Right cardiac atrium (tissue), 5 donors: ENCODE data around the gene CRIP1. TPM values are rescaled to one million over a fixed set of nuclear protein-coding genes. Genes with fewer than 3 reads are reported as not detected.
A peak's percentile ranks its signal among the peaks of the same experiment; 100 is the strongest.

Source experiments
- ATAC-seq, 2 donors: fragments of 200-7000 bp; cut with Tn5 transposase; one replicate each; pipeline versions ENCODE4 v1.8.0 to v1.9.1; 2020; ENCODE audit warnings: moderate library complexity in 2 of 2, mild to moderate bottlenecking in 1 of 2
- DNase-seq, 3 donors: peaks; one replicate each; pipeline ENCODE4 v3.0.0-alpha.2; 2020
- H3K27ac ChIP-seq: one replicate; pipeline ENCODE4 v1.5.1; 2013; ENCODE audit warnings: mild to moderate bottlenecking, low read length, control low read depth, moderate library complexity
- H3K27me3 ChIP-seq: one replicate; pipeline ENCODE4 v1.6.1; 2013; ENCODE audit not compliant: control insufficient read depth, insufficient read depth
- H3K4me1 ChIP-seq: one replicate; pipeline ENCODE4 v1.6.1; 2013; ENCODE audit warnings: low read length; ENCODE audit not compliant: control insufficient read depth, insufficient read depth
- H3K4me3 ChIP-seq: one replicate; pipeline ENCODE4 v1.5.1; 2013; ENCODE audit warnings: low read length, control low read depth
- H3K9me3 ChIP-seq: one replicate; pipeline ENCODE4 v1.6.1; 2013; ENCODE audit warnings: low read length; ENCODE audit not compliant: control insufficient read depth
- WGBS: extraction: QIAGEN DNeasy Blood & Tissue Kit; methylation state at CpG from one replicate; pipeline ENCODE4 v1.1.7; 2013; 5-methylcytosine and 5-hydroxymethylcytosine counted together
- intact Hi-C, 4 donors: fragments of 100-400 bp; cut with DNase I; formaldehyde crosslinking; loops; one replicate each; pipeline versions ENCODE4 v1.11.0 to v1.14.0; 2022 to 2023
- polyA plus RNA-seq: library from polyadenylated mRNA; stranded (reverse); fragments of 200-250 nt; gene quantifications from one replicate; pipeline ENCODE4 v1.2.3, GENCODE V29; 2013
- total RNA-seq, 4 donors: library from RNA; stranded (reverse); fragmentation: NEBNext Ultra II Directional; extraction: Animal tissue kit (Norgen Biotek cat#: 25700); gene quantifications; one replicate each; pipeline ENCODE4 v1.2.1, GENCODE V29; 2021
- donor health status: healthy with polysubstance abuse.
- donor health status: DM: no; HTN: yes; CAD: no.
- donor health status: DM: no; HTN: no; CAD: no.
- donor health status: DM: no; HTN: yes; CAD: no; lungs with severe emphysema.
- donor health status: DM: yes; HTN: yes; CAD: no.

CRIP1 gene
- total and polyA plus RNA-seq, 5 donors: 161 to 243 (median 204) TPM

DNA sequence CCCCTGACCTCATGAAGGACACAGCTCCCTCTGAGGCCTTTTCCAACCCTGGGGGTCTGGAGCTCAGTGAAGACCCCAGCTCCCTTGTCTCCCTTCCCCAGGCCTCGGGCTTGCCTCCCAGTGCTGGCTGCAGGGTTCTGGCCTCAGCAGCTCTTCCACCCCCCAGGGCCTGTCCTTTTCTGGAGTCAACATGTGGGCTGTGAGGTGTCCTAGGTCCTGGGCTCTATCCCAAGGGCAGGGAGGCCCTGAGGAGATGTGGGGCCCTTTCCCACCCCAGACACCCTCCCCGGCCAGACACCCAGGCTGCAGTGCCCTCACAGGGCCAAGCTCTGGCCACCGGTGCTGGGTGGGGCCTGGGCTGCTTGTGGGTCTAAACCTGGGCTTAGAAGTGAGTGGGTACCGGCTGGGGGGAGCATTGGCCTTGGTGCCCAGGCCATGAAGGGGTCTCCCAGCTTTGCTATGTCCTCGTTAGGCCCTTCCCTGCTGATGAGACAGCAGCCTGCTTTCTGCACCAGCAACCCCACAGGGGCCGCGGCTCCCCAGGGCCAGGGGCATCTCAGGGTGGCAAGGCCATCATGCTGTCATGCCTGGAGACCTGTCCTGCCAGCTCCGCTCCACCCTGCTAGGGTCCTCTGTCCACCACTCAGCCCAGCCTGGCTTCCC, 14.7 kb upstream of the CRIP1 start:
- Histone ChIP-seq H3K27me3 (no peaks in the 10 kb centered on the region), H3K27ac (peak overlapping the region; percentile 77), H3K9me3 (no peaks in the 10 kb centered on the region), H3K4me1 (peaks cover 12% of the 10 kb centered on the region), H3K4me3 (no peak overlapping the region)
- intact Hi-C loops: no loop called here
- 55% methylated on average over 8 of the region's 8 CpGs for WGBS
- ATAC-seq (peak in 1 of 2 donors; percentile 0), DNase-seq (peak in 2 of 3 donors; percentile 78 to 83)

DNA sequence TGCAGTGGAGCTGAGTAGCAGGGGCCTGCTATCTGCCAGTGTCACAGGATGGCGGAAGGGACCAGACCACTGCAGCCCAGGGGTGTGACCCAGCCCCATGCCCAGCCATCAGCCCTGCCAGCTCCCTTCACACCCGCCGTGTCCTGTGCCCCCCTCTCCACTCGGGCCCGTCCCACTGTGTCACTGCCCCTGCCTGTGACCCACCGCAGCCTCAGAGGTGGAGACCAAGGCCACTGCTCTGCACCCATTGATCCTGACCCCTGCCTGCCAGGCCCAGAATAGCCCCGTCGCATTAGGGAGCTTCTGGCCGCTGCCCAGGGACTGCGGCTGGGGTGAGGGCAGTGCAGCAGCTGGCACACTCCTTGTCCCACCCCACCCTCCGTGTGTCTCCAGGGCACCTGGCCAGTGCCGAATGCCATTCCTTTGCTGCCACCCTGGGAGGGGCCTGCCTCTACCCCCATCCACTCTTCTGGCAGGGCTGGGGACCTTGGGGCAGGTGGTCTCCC, 14.1 kb upstream of the CRIP1 start:
- Histone ChIP-seq H3K4me3 (no peak overlapping the region), H3K4me1 (peaks cover 12% of the 10 kb centered on the region), H3K27ac (peak overlapping the region; percentile 77), H3K27me3 (no peaks in the 10 kb centered on the region), H3K9me3 (no peaks in the 10 kb centered on the region)
- WGBS: 60% methylated on average over 12 of the region's 12 CpGs
- peak; percentile 73 to 93 (median 89) for DNase-seq
- peak; percentile 2 to 7 for ATAC-seq
- intact Hi-C loops: no loop called here

DNA sequence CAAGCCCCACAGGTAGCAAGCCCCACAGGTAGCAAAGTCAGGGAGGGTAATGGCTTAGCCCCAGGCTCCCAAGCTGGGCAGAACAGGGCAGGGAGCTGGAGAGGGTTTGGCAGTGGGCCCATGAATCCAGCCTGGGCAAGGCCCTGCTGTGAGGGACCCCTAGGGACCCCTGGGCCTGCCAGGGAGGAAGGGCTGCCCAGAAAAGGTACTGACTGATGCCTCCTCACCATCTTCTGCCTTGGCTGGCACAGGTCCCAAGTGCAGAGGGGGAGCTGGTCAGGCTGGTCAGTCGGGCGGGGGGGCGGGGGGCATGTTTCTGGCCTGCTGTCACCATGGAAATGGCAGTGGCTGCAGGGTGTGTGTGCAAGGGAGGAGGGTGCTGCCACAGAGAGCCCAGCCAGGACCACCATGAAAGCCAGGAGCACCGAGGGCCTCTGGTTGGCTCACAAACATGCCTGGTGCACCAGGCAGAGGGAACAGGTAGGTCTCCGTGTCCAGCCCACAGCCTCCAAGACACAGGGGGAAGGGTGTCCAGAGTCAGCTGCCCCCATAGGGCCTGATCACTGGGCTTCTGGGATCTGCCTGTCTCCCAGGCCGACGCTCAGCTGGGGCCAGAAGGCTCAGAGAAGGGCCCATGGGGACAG, 13.5 kb upstream of the CRIP1 start:
- Histone ChIP-seq H3K4me1 (peaks cover 12% of the 10 kb centered on the region), H3K27me3 (no peaks in the 10 kb centered on the region), H3K9me3 (no peaks in the 10 kb centered on the region), H3K4me3 (peak overlapping the region; percentile 84), H3K27ac (peak overlapping the region; percentile 89)
- DNase-seq (peak; percentile 63 to 83 (median 79)), ATAC-seq (no peak)
- WGBS: 29% methylated on average over 7 of the region's 7 CpGs
- intact Hi-C loops: no loop called here

DNA sequence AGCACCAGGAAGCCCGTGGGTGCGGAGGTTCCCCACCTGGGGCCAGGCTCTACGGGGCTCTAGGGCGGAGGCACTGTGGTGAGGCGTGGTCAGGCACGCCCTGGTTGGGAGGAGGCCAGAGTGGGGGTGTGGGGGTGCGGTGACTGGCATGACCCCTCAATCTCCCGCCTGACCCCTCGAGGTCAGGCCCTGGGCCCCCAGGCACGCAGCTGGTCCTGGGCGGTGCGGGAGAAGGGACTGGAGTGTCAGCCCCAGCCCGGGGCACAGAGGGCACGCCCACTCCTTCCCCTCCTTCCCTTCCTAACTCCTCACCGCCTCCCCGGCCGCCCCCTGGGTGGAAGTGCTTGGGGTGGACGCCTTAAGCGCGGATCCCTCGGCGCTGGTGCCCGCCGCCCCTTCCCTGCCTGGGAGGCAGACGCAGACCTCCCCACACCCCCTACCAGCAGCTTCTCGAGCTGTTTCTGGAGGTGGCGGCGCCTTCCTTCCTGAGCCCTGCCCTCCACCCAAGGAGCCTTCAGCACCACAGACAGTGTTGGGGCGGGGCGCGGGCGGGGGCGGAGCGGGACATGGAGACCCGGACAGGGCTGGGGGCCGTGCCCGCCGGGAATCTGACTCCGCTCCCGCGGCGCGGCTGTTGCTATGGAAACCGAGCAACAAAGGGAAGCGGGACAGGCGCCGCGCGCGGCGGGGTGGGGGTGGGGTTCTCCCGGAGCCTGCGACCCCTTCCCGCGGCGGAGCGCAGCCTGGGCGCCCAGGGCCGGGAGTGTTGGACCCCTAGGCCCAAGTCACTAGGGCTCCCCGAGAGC, 12.8 kb upstream of the CRIP1 start:
- Histone ChIP-seq H3K27me3 (no peaks in the 10 kb centered on the region), H3K9me3 (no peaks in the 10 kb centered on the region), H3K4me1 (peaks cover 12% of the 10 kb centered on the region), H3K27ac (peak overlapping the region; percentile 89), H3K4me3 (peak overlapping the region; percentile 84)
- peak; percentile 60 to 66 for ATAC-seq
- peak; percentile 97 to 99 (median 99) for DNase-seq
- 2% methylated on average over 60 of the region's 60 CpGs for WGBS
- intact Hi-C loops: no loop called here

DNA sequence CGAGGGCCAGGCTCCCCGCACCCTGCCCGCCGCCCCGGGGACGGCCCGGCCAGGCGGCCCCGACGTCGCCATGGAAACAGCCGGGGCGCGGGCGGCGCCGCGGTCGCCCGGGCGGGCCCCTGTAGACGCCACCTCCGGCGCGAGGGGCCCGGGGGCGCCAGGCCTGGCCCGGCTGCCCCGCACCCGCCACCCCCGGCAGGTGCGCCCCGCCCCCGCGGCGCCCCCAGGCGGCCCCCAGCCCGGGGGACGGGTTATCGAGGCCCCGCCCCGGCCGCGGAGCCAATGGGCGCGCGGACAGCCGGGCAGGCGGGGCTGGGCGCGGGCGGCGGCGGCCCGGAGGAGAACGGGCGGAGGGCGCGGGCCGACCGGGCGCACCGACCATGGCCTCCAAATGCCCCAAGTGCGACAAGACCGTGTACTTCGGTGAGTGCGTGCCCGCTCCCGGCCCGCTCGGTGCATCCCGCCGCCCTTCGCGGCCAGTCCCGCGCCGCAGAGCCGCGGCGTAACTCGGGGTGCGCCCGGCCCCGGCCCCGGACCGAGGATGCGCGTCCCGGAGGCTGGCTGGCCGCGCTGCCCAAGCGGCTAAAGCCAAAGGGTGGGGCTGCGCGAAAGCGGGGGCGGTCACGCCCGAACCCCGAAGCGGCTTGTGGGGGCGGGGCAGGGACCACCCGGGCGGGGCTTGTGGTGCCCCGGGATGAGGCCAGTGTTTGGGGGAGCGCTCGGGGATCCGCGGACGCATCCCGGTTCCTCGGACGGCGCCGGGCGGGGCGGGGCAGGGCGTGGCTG, 12.0 kb upstream of the CRIP1 start, which contains the start of gene CRIP2:
CRIP2 (plus strand) TSS at position 339 of the 786 bp plus-strand sequence; CDS start at position 381, 42 bp downstream.
- Histone ChIP-seq H3K9me3 (no peaks in the 10 kb centered on the region), H3K4me1 (peaks cover 5% of the 10 kb centered on the region), H3K4me3 (peak within 1 kb of the TSS; percentile 84), H3K27me3 (no peaks in the 10 kb centered on the region), H3K27ac (peak within 1 kb of the TSS; percentile 95)
- WGBS: under 1% methylated on average over 118 of the region's 118 CpGs
- intact Hi-C loops: no loop called here
- peak; percentile 0 to 1 for ATAC-seq
- peak; percentile 74 to 90 (median 88) for DNase-seq

DNA sequence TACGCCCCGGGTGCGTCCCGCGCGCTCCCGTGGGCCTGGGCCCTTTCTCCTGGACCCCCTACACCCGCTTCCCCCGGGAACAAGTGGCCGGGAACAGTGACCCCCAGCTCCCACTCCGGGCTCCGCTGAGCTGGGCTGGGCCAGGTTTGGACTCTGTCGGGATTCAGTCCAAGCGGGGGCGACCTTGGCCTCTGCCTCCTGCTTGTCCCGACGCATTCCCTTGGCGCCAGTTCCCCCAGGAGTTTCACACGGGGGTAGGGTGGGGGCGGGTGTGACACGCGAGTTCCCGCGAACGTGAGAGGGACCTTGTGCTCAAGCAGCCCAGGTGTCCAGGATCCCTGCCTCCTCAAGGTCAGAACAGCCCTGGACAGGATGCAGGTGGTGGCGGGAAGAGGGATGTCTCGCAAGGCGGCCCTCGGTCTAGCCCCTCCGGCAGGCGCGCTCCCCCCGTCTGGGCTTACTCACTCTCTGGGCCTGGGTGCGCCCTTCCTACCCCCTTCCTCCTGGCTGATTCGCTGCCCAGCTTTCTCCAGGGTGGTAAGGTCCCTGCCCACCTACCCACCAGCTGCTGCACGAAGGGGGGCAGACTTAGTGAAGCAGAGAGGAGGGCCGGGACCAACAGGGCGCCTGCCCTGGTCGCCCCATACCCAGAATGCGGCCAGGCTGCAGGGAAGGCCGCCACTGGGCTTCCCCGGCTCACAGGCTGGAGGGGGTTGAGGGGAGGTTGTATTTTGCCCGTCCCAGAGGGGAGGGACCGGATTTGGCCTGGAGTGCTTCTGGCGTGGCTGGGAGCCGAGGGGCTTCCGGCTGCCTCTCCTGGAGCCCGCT, 11.2 kb upstream of the CRIP1 start:
- Histone ChIP-seq H3K9me3 (no peaks in the 10 kb centered on the region), H3K4me1 (peaks cover 3% of the 10 kb centered on the region), H3K27ac (peak overlapping the region; percentile 95), H3K4me3 (peak overlapping the region; percentile 84), H3K27me3 (no peaks in the 10 kb centered on the region)
- ATAC-seq: peak; percentile 1 to 24
- intact Hi-C loops: no loop called here
- peak; percentile 70 to 89 (median 88) for DNase-seq
- under 1% methylated on average over 48 of the region's 48 CpGs for WGBS

DNA sequence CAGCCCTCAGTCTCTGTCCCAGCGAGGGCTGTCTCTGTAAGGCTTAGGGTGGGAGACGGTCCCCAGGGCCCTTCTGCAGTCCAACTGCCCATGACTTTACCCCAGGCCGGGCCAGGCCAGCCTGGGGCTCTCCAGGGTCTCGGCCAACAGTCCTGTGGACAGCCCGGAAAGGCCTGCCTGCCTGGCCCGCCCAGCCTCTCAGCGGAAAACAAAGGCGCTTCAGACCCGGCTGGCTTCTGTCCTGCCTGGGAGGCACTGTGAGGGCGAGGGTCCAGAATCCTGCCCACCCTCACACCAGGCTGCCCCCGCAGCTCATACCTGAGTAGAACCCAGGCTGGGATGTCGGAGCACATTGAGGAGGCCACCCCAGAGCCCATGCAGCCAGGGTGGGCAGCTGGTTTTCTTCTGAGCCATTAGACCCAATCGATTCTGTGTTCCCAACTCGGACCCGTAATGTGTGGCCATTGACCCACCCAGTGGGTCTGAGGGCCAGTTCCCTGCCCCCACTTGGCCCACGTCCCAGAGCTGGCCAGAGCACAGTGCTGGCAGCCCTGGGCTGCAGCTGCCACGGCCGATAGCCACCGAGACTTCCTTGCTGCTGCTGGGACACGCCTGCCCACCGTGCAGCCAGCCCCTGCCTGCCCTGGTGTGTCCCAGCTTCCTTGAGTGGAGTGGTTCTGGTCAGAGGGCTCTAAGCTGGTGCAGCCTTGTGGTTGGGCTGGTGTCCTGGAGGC, 10.4 kb upstream of the CRIP1 start:
- Histone ChIP-seq H3K4me1 (peaks cover 3% of the 10 kb centered on the region), H3K9me3 (no peaks in the 10 kb centered on the region), H3K27me3 (no peaks in the 10 kb centered on the region), H3K4me3 (peak overlapping the region; percentile 84), H3K27ac (peak overlapping the region; percentile 95)
- intact Hi-C loops: no loop called here
- ATAC-seq: peak; percentile 1 to 5
- 10% methylated on average over 21 of the region's 21 CpGs for WGBS
- DNase-seq: peak; percentile 81 to 94 (median 92)

DNA sequence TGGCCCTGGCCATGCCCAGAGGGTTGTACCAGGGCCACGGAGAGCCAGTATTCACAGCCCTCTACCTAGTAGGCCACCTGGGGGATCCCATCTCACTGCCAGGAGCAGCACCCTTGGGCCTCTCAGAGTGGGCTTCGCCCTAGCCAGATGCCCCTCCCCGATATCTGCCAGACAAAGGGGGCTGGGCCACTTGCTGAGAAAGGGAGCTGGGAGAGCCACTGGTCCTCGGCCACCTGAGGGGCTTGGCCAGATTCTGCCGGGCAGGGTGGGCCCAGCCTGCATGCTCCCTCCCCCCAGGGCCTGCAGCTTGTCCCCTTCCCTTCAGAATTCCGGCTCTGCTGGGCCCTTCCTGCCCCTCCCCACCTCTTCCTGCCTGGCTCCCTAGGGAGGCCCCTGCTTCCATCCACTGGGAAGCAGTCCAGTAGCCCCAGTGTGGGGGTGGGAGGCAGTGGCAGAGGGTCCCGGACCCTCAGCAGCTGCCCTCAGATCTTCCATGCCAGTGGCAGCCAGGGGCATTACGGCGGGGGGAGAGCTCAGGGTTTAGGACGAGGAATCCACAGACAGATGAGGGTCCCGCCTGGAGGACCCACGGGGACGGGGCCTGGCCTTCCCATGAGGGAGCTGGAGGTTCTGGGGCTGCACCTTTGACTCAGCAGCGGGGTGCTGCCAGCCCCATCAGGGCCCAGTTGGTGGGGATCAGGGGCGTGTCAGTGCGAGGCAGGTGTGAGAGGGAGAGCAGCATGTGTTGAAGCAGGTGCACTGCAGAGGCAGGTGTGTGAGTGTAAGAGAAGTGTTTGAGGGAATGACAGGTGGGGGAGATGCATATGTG, 9.6 kb upstream of the CRIP1 start:
- no peak for ATAC-seq
- no peaks in the 10 kb centered on the region for H3K9me3 ChIP-seq
- peaks cover 3% of the 10 kb centered on the region for H3K4me1 ChIP-seq
- peak; percentile 67 to 85 (median 80) for DNase-seq
- H3K27ac ChIP-seq: peak overlapping the region; percentile 95
- H3K4me3 ChIP-seq: peak overlapping the region; percentile 84
- H3K27me3 ChIP-seq: no peaks in the 10 kb centered on the region
- WGBS: 28% methylated on average over 16 of the region's 16 CpGs
- intact Hi-C loops: no loop called here
